Common myeloid progenitor, CD34-positive (primary cell): ENCODE data around the gene OSBPL9.

Experiments
- CTCF ChIA-PET: fragments of 350-600 bp; sonication (Branson Sonifier 250); formaldehyde crosslinking; loops from one replicate; lab custom pipeline; 2021; ENCODE audit warnings: antibody characterized with exemption; lab: Charles Lee
- POLR2A ChIA-PET: fragments of 350-600 bp; sonication (Branson Sonifier 250); formaldehyde crosslinking; loops from one replicate; lab custom pipeline; 2021; ENCODE audit warnings: antibody characterized with exemption; lab: Charles Lee
- DNase-seq, 3 donors: peaks; one replicate each; pipeline versions ENCODE4 v3.0.0 to v3.0.0-alpha.2; 2013
- H3K27ac ChIP-seq, 2 experiments: 1 replicate in 1 of 2; 2 replicates in 1 of 2; pipeline ENCODE4 v1.7.0; 2013; ENCODE audit warnings: inconsistent platforms in 2 of 2, low read length in 2 of 2, mild to moderate bottlenecking in 2 of 2, low read depth in 1 of 2, moderate library complexity in 1 of 2; ENCODE audit not compliant: severe bottlenecking in 2 of 2, insufficient read depth in 1 of 2, poor library complexity in 1 of 2
- H3K27me3 ChIP-seq, 5 experiments: replicated peaks in 2 of 5; 1 replicate in 3 of 5; 2 replicates in 2 of 5; pipeline versions ENCODE4 v1.6.1 to v1.7.0; 2013; ENCODE audit warnings: low read length in 4 of 5, mild to moderate bottlenecking in 2 of 5, moderate library complexity in 2 of 5, inconsistent platforms in 1 of 5; ENCODE audit not compliant: insufficient read depth in 5 of 5, control insufficient read depth in 4 of 5
- H3K36me3 ChIP-seq, 4 experiments: 1 replicate in 2 of 4; 2 replicates in 2 of 4; pipeline versions ENCODE4 v1.6.1 to v1.7.0; 2013; ENCODE audit warnings: low read length in 3 of 4, control low read depth in 1 of 4, mild to moderate bottlenecking in 1 of 4; ENCODE audit not compliant: control insufficient read depth in 4 of 4, insufficient read depth in 4 of 4
- H3K4me1 ChIP-seq, 4 experiments: 1 replicate in 3 of 4; 2 replicates in 1 of 4; pipeline versions ENCODE4 v1.6.1 to v1.7.1; 2013; ENCODE audit warnings: low read length in 3 of 4, mild to moderate bottlenecking in 3 of 4, control low read depth in 1 of 4, inconsistent platforms in 1 of 4, moderate library complexity in 1 of 4; ENCODE audit not compliant: control insufficient read depth in 4 of 4, insufficient read depth in 4 of 4; ENCODE audit errors: control extremely low read depth in 1 of 4
- H3K4me3 ChIP-seq, 7 experiments: 1 replicate in 4 of 7; 2 replicates in 3 of 7; pipeline versions ENCODE4 v1.5.1 to v1.7.0; 2013; ENCODE audit warnings: mild to moderate bottlenecking in 7 of 7, low read length in 6 of 7, moderate library complexity in 6 of 7, inconsistent platforms in 2 of 7, low read depth in 2 of 7, control low read depth in 1 of 7; ENCODE audit not compliant: insufficient read depth in 4 of 7, control insufficient read depth in 1 of 7; ENCODE audit errors: extremely low read depth in 1 of 7
- H3K9me3 ChIP-seq, 5 experiments: 1 replicate in 4 of 5; 2 replicates in 1 of 5; pipeline versions ENCODE4 v1.6.1 to v1.7.1; 2013; ENCODE audit warnings: low read length in 4 of 5, mild to moderate bottlenecking in 2 of 5, inconsistent platforms in 1 of 5, low read depth in 1 of 5, moderate library complexity in 1 of 5; ENCODE audit not compliant: control insufficient read depth in 4 of 5, insufficient read depth in 2 of 5; ENCODE audit errors: control extremely low read depth in 1 of 5
- WGBS: methylation state at CpG from one replicate; pipeline ENCODE4 v1.1.5; 2013; ENCODE audit not compliant: insufficient coverage; 5-methylcytosine and 5-hydroxymethylcytosine counted together

The OSBPL9 gene

GRCh38 chr1:51583532-51583931 lies 33.4 kb upstream of the OSBPL9 start:
- no peaks in the 10 kb centered on the region for H3K36me3 ChIP-seq
- no peak overlapping the region for H3K27ac ChIP-seq
- H3K4me3 ChIP-seq = no peak overlapping the region
- H3K27me3 ChIP-seq = no peaks in the 10 kb centered on the region
- WGBS = 97% methylated on average over 9 of the region's 9 CpGs
- DNase-seq = no peak
- ChIA-PET POLR2A (no interaction called here), CTCF (interaction anchor here (0.9 to 1.2 kb wide), 2 partner anchors 12 to 14 kb away, joined by 3 read pairs; no protein-coding TSS in a partner anchor)
- H3K9me3 ChIP-seq = no peaks in the 10 kb centered on the region
- H3K4me1 ChIP-seq = peaks cover 2 to 17% (median 6%) of the 10 kb centered on the region in 4 experiments

- CTCF ChIA-PET = interaction anchor here (0.9 kb wide), 1 partner anchor 12 kb away, joined by 3 read pairs; no protein-coding TSS in a partner anchor
- WGBS = 98% methylated on average over 5 of the region's 5 CpGs
- no peak overlapping the region for H3K4me3 ChIP-seq
- DNase-seq = no peak
- no peak overlapping the region for H3K27ac ChIP-seq
- H3K4me1 ChIP-seq = peaks cover 0 to 12% (median 1%) of the 10 kb centered on the region in 4 experiments
- POLR2A ChIA-PET = no interaction called here
- H3K9me3 ChIP-seq = no peaks in the 10 kb centered on the region
- H3K36me3 ChIP-seq = no peaks in the 10 kb centered on the region
- H3K27me3 ChIP-seq = no peaks in the 10 kb centered on the region
These were observed 32.9 kb upstream of the OSBPL9 start for GRCh38 chr1:51584021-51584420.

GRCh38 chr1:51592711-51593110 lies 24.2 kb upstream of the OSBPL9 start:
- ChIA-PET CTCF (no interaction called here), POLR2A (no interaction called here)
- H3K4me3 ChIP-seq = no peak overlapping the region
- no peaks in the 10 kb centered on the region for H3K4me1 ChIP-seq
- H3K36me3 ChIP-seq = no peaks in the 10 kb centered on the region
- H3K9me3 ChIP-seq = no peaks in the 10 kb centered on the region
- no peaks in the 10 kb centered on the region for H3K27me3 ChIP-seq
- DNase-seq = no peak
- H3K27ac ChIP-seq = no peak overlapping the region

GRCh38 chr1:51594716-51595115 lies 22.2 kb upstream of the OSBPL9 start:
- Histone ChIP-seq H3K27me3 (no peaks in the 10 kb centered on the region), H3K36me3 (no peaks in the 10 kb centered on the region), H3K4me3 (no peak overlapping the region), H3K4me1 (no peaks in the 10 kb centered on the region), H3K27ac (no peak overlapping the region), H3K9me3 (no peaks in the 10 kb centered on the region)
- POLR2A ChIA-PET = no interaction called here
- no peak for DNase-seq
- over 99% methylated on average over 17 of the region's 20 CpGs for WGBS
- CTCF ChIA-PET = no interaction called here

GRCh38 chr1:51600529-51600928 lies 16.4 kb upstream of the OSBPL9 start:
- H3K36me3 ChIP-seq = no peaks in the 10 kb centered on the region
- WGBS = 86% methylated on average over 1 of the region's 2 CpGs
- no peak overlapping the region for H3K4me3 ChIP-seq
- no peaks in the 10 kb centered on the region for H3K9me3 ChIP-seq
- ChIA-PET POLR2A (interaction anchor here (0.6 kb wide), 1 partner anchor 56 kb away, joined by 5 read pairs; no protein-coding TSS in a partner anchor), CTCF (interaction anchor here (0.9 kb wide), 1 partner anchor 24 kb away, joined by 3 read pairs; no protein-coding TSS in a partner anchor)
- no peak for DNase-seq
- no peak overlapping the region for H3K27ac ChIP-seq
- no peaks in the 10 kb centered on the region for H3K27me3 ChIP-seq
- no peaks in the 10 kb centered on the region for H3K4me1 ChIP-seq

GRCh38 chr1:51600965-51601364 lies 15.9 kb upstream of the OSBPL9 start:
- ChIA-PET CTCF (interaction anchor here (0.9 kb wide), 1 partner anchor 25 kb away, joined by 3 read pairs; no protein-coding TSS in a partner anchor), POLR2A (interaction anchor here (0.6 to 0.9 kb wide), 2 partner anchors 32 to 55 kb away, joined by 3 to 5 read pairs; no protein-coding TSS in a partner anchor)
- WGBS = no CpG with 5 or more reads among the region's 1 CpG

GRCh38 chr1:51605961-51606723 lies 10.8 kb upstream of the OSBPL9 start:
- DNase-seq = peak in 2 of 3 donors; percentile 68 to 71
- no peaks in the 10 kb centered on the region for H3K9me3 ChIP-seq
- H3K4me3 ChIP-seq = no peak overlapping the region
- ChIA-PET CTCF (interaction anchor here (0.9 to 1.8 kb wide), 3 partner anchors 18 to 34 kb away, joined by 3 to 4 read pairs (median 3); no protein-coding TSS in a partner anchor), POLR2A (no interaction called here)
- H3K27me3 ChIP-seq = no peaks in the 10 kb centered on the region
- H3K4me1 ChIP-seq = peaks cover 5 to 22% (median 10%) of the 10 kb centered on the region in 4 experiments
- 95% methylated on average over 5 of the region's 5 CpGs for WGBS
- no peaks in the 10 kb centered on the region for H3K36me3 ChIP-seq
- no peak overlapping the region for H3K27ac ChIP-seq

More at GRCh38 chr1:51600965-51601364, 15.9 kb upstream of the OSBPL9 start:
- H3K36me3 ChIP-seq = no peaks in the 10 kb centered on the region
- H3K27ac ChIP-seq = no peak overlapping the region
- no peaks in the 10 kb centered on the region for H3K27me3 ChIP-seq
- H3K4me1 ChIP-seq = peaks cover 0 to 2% (median 1%) of the 10 kb centered on the region in 4 experiments
- H3K9me3 ChIP-seq = no peaks in the 10 kb centered on the region
- no peak overlapping the region for H3K4me3 ChIP-seq
- DNase-seq = no peak
